Osteocyte (in vitro differentiated cells): ENCODE data around the gene PLXNA4. TPM values are rescaled to one million over a fixed set of nuclear protein-coding genes. Genes with fewer than 3 reads are reported as not detected.

Experiments used
- DNase-seq: peaks from one replicate; pipeline ENCODE4 v3.0.0; 2021; ENCODE audit warnings: mixed read lengths; ENCODE audit not compliant: unreplicated experiment; ENCODE audit errors: extremely low spot score
- H3K27ac Mint-ChIP-seq: one replicate; pipeline ENCODE4 v1.8.0; 2021; ENCODE audit warnings: mild to moderate bottlenecking, mixed read lengths; ENCODE audit not compliant: unreplicated experiment
- H3K27me3 Mint-ChIP-seq: one replicate; pipeline ENCODE4 v1.8.0; 2021; ENCODE audit warnings: mixed read lengths; ENCODE audit not compliant: unreplicated experiment
- H3K36me3 Mint-ChIP-seq: one replicate; pipeline ENCODE4 v1.8.0; 2021; ENCODE audit warnings: mixed read lengths; ENCODE audit not compliant: unreplicated experiment
- H3K4me1 Mint-ChIP-seq: one replicate; pipeline ENCODE4 v1.8.0; 2021; ENCODE audit warnings: mixed read lengths; ENCODE audit not compliant: unreplicated experiment
- H3K4me3 Mint-ChIP-seq: one replicate; pipeline ENCODE4 v1.8.0; 2021; ENCODE audit warnings: mild to moderate bottlenecking, moderate library complexity, mixed read lengths; ENCODE audit not compliant: unreplicated experiment
- H3K9me3 Mint-ChIP-seq: one replicate; pipeline ENCODE4 v1.8.0; 2021; ENCODE audit warnings: mixed read lengths; ENCODE audit not compliant: unreplicated experiment
- total RNA-seq: library from RNA; stranded (reverse); gene quantifications from 2 replicates; pipeline ENCODE4 v1.2.1, GENCODE V29; 2021
- TF ChIP-seq, protein P1 (sequence below): fragments of 200-600 bp; sonication (generic); IDR thresholded peaks from 2 replicates; pipeline ENCODE4 v1.5.0; 2021; ENCODE audit warnings: antibody characterized with exemption, mild to moderate bottlenecking, moderate library complexity

Gene PLXNA4
- total RNA-seq, 1 donor from 2014 or later, result 59.0 TPM

- Mint-ChIP-seq H3K27me3 (no peaks in the 10 kb centered on the region), H3K36me3 (peaks cover 3% of the 10 kb centered on the region), H3K4me1 (peaks cover 5% of the 10 kb centered on the region), H3K9me3 (no peaks in the 10 kb centered on the region), H3K4me3 (no peak overlapping the region), H3K27ac (no peak overlapping the region)
- no peak for DNase-seq
- TF ChIP-seq, protein P1, sequence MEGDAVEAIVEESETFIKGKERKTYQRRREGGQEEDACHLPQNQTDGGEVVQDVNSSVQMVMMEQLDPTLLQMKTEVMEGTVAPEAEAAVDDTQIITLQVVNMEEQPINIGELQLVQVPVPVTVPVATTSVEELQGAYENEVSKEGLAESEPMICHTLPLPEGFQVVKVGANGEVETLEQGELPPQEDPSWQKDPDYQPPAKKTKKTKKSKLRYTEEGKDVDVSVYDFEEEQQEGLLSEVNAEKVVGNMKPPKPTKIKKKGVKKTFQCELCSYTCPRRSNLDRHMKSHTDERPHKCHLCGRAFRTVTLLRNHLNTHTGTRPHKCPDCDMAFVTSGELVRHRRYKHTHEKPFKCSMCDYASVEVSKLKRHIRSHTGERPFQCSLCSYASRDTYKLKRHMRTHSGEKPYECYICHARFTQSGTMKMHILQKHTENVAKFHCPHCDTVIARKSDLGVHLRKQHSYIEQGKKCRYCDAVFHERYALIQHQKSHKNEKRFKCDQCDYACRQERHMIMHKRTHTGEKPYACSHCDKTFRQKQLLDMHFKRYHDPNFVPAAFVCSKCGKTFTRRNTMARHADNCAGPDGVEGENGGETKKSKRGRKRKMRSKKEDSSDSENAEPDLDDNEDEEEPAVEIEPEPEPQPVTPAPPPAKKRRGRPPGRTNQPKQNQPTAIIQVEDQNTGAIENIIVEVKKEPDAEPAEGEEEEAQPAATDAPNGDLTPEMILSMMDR, result no peak
These were observed 60.0 kb downstream of the PLXNA4 start for GRCh38 chr7:132516042-132516840.

DNA sequence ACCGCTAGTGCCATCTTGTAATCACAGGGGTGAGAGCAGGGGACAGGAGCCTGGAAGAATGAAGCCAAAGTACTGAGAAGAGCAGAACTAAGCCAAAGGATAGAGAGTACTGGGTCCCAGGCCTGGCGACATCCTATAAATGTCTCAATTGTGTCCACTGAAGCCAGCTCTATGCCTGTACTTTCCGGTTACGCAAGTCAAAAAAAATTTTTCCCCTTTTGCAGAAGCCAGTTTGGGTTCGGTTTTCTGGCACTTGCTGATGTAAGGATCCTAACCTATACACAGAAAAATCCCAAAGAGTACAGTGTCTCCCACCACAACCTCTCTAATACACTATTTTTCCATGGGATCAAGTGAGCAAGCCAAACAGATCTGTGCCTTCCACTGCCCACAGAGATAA, 61.1 kb downstream of the PLXNA4 start:
- Mint-ChIP-seq H3K27me3 (no peaks in the 10 kb centered on the region), H3K9me3 (no peaks in the 10 kb centered on the region), H3K4me1 (peaks cover 5% of the 10 kb centered on the region), H3K27ac (no peak overlapping the region), H3K4me3 (no peak overlapping the region), H3K36me3 (peaks cover 7% of the 10 kb centered on the region)
- TF ChIP-seq, protein P1, result no peak
- DNase-seq, result no peak

DNA sequence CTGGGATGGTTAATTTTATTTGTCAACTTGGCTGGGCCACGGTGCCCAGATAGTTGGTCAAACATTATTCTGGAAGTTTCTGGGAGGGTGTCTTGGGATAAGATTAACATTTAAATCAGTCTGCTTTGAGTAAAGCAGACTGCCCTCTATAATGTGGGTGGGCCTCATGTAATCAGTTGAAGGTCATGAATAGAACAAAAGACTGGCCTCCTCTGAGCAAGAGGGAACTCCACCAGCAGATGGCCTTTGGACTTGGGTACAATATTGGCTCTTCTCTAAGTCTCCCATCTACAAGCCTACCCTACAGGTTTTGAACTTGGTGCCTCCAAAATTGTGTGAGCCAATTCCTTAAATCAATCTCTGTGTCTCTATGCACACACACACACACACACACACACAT, 61.8 kb downstream of the PLXNA4 start:
- H3K27ac Mint-ChIP-seq, result no peak overlapping the region
- DNase-seq, result no peak
- TF ChIP-seq, protein P1, result no peak
- H3K36me3 Mint-ChIP-seq, result peaks cover 7% of the 10 kb centered on the region
- H3K4me3 Mint-ChIP-seq, result no peak overlapping the region
- peaks cover 11% of the 10 kb centered on the region for H3K4me1 Mint-ChIP-seq
- no peaks in the 10 kb centered on the region for H3K27me3 Mint-ChIP-seq
- H3K9me3 Mint-ChIP-seq, result no peaks in the 10 kb centered on the region

- Mint-ChIP-seq H3K4me3 (no peak overlapping the region), H3K27me3 (no peaks in the 10 kb centered on the region), H3K4me1 (peaks cover 11% of the 10 kb centered on the region), H3K9me3 (no peaks in the 10 kb centered on the region), H3K36me3 (peaks cover 17% of the 10 kb centered on the region), H3K27ac (no peak overlapping the region)
- TF ChIP-seq, protein P1, result no peak
- no peak for DNase-seq
These were observed 64.3 kb downstream of the PLXNA4 start for GRCh38 chr7:132511921-132512320.

- H3K27me3 Mint-ChIP-seq, result no peaks in the 10 kb centered on the region
- no peaks in the 10 kb centered on the region for H3K9me3 Mint-ChIP-seq
These were observed 64.9 kb downstream of the PLXNA4 start for GRCh38 chr7:132511387-132511786.

More at GRCh38 chr7:132511387-132511786, 64.9 kb downstream of the PLXNA4 start:
- TF ChIP-seq, protein P1, result no peak
- H3K4me1 Mint-ChIP-seq, result peaks cover 8% of the 10 kb centered on the region
- H3K36me3 Mint-ChIP-seq, result peaks cover 20% of the 10 kb centered on the region
- no peak for DNase-seq
- H3K27ac Mint-ChIP-seq, result no peak overlapping the region
- H3K4me3 Mint-ChIP-seq, result no peak overlapping the region
